GM19239 (cell line): Measurements from ENCODE around the gene ANKZF1.
"Not testable (repeated sequence)": the region's sequence is repeated elsewhere in the genome, so short reads cannot be mapped to it uniquely, and the experiment has no call there.

ENCODE experiments used
- DNase-seq: peaks from one replicate; pipeline ENCODE4 v3.0.0; 2011; ENCODE audit warnings: low spot score; ENCODE audit not compliant: insufficient read length
- FAIRE-seq: peaks from 2 replicates; lab custom pipeline; 2011; peaks lifted over from hg19 to GRCh38; lab: Jason Lieb, UNC

Gene ANKZF1

GRCh38 chr2:219229305-219230058 lies at the start of gene ANKZF1, which contains the start of gene ATG9A:
Gene ANKZF1, plus strand, starts transcription at chr2:219229806. Its CDS starts 452 bp downstream, at chr2:219230258.
Gene ATG9A, minus strand, starts transcription at chr2:219229636. Its CDS starts 1,612 bp downstream, at chr2:219228024.
- DNase-seq, result peak; percentile 99
- FAIRE-seq, result peak; percentile 99

- DNase-seq (no peak), FAIRE-seq (no peak)
Observed at GRCh38 chr2:219180961-219181360, 48.6 kb upstream of the ANKZF1 start.

GRCh38 chr2:219181531-219181930 lies 48.1 kb upstream of the ANKZF1 start:
- no peak for FAIRE-seq
- DNase-seq, result no peak

GRCh38 chr2:219182331-219183150 lies 47.1 kb upstream of the ANKZF1 start:
- no peak for FAIRE-seq
- no peak for DNase-seq

- DNase-seq (no peak), FAIRE-seq (no peak)
Observed at GRCh38 chr2:219183151-219183772, 46.3 kb upstream of the ANKZF1 start.

- no peak for DNase-seq
Observed at GRCh38 chr2:219184121-219184520, 45.5 kb upstream of the ANKZF1 start.

GRCh38 chr2:219186754-219187456 lies 42.7 kb upstream of the ANKZF1 start:
- DNase-seq, result no peak
- FAIRE-seq, result no peak

More at GRCh38 chr2:219184121-219184520, 45.5 kb upstream of the ANKZF1 start:
- FAIRE-seq, result no peak

GRCh38 chr2:219197388-219197787 lies 32.2 kb upstream of the ANKZF1 start:
- no peak for FAIRE-seq

GRCh38 chr2:219198974-219199373 lies 30.6 kb upstream of the ANKZF1 start:
- FAIRE-seq, result no peak
- no peak for DNase-seq

More at GRCh38 chr2:219197388-219197787, 32.2 kb upstream of the ANKZF1 start:
- DNase-seq, result no peak

- no peak for FAIRE-seq
- DNase-seq, result no peak
Observed at GRCh38 chr2:219199470-219200211, 30.0 kb upstream of the ANKZF1 start.

- not testable (repeated sequence) for DNase-seq, FAIRE-seq
Observed at GRCh38 chr2:219200502-219201326, 28.9 kb upstream of the ANKZF1 start.

GRCh38 chr2:219201331-219201730 lies 28.3 kb upstream of the ANKZF1 start:
- not testable (repeated sequence) for FAIRE-seq, DNase-seq

- no peak for DNase-seq
- no peak for FAIRE-seq
Observed at GRCh38 chr2:219204425-219205164, 25.0 kb upstream of the ANKZF1 start.

GRCh38 chr2:219205165-219205538 lies 24.5 kb upstream of the ANKZF1 start:
- no peak for FAIRE-seq
- no peak for DNase-seq

GRCh38 chr2:219205981-219206327 lies 23.7 kb upstream of the ANKZF1 start:
- DNase-seq, result no peak
- peak; percentile 94 for FAIRE-seq

GRCh38 chr2:219206328-219207133 lies 23.1 kb upstream of the ANKZF1 start, which contains the start of gene ZFAND2B:
Gene ZFAND2B, plus strand, starts transcription at chr2:219206782. Its CDS starts 206 bp downstream, at chr2:219206988.
- no peak for FAIRE-seq
- peak; percentile 97 for DNase-seq
